Adipocyte (in vitro differentiated cells): ENCODE results near the gene SH3BP4.
"Not testable (repeated sequence)": the region's sequence is repeated elsewhere in the genome, so short reads cannot be mapped to it uniquely, and the experiment has no call there.

Experiments
- DNase-seq: peaks from one replicate; pipeline ENCODE4 v3.0.0-alpha.2; 2015; ENCODE audit warnings: low read depth
- H3K27me3 ChIP-seq: replicated peaks from 2 replicates; pipeline ENCODE4 v1.7.0; 2013; ENCODE audit warnings: mild to moderate bottlenecking, low read length, moderate library complexity; ENCODE audit not compliant: control insufficient read depth, insufficient read depth
- H3K36me3 ChIP-seq: 2 replicates; pipeline ENCODE4 v1.7.0; 2013; ENCODE audit warnings: low read length, mild to moderate bottlenecking, moderate library complexity; ENCODE audit not compliant: control insufficient read depth, insufficient read depth, severe bottlenecking
- H3K4me1 ChIP-seq: 2 replicates; pipeline ENCODE4 v1.7.0; 2013; ENCODE audit warnings: mild to moderate bottlenecking, low read length, moderate library complexity; ENCODE audit not compliant: control insufficient read depth, insufficient read depth
- H3K4me3 ChIP-seq: 2 replicates; pipeline ENCODE4 v1.7.0; 2013; ENCODE audit warnings: mild to moderate bottlenecking, low read length, moderate library complexity
- H3K9ac ChIP-seq: 2 replicates; pipeline ENCODE4 v1.7.0; 2013; ENCODE audit warnings: mild to moderate bottlenecking, low read length, moderate library complexity
- H3K9me3 ChIP-seq: 2 replicates; pipeline ENCODE4 v1.7.0; 2013; ENCODE audit warnings: mild to moderate bottlenecking, low read length, moderate library complexity; ENCODE audit not compliant: control insufficient read depth

The SH3BP4 gene

DNA sequence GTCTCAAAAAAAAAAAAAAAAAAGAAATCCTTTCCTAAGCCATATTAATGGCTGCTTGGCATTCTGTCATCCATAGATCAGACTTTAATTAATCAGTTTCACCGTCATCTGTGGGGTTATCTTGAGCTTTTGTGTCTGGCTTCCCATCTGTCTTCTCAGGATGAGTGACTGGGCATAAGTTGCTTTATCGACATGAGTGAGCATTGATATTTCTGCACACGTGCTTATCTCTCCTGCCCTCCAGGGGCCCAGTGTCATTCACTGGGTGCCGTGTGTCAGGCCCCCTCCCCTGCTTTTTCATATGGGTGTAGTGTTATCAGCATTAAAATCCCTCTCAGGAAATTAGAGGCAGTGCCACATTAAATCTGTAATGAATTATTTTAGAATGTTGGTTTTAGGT lies 65.6 kb downstream of the SH3BP4 start:
- Histone ChIP-seq H3K4me1 (peaks cover 27% of the 10 kb centered on the region), H3K9ac (no peak overlapping the region), H3K27me3 (no peaks in the 10 kb centered on the region), H3K9me3 (peaks cover 3% of the 10 kb centered on the region), H3K4me3 (no peak overlapping the region), H3K36me3 (peaks cover 4% of the 10 kb centered on the region)
- no peak for DNase-seq

DNA sequence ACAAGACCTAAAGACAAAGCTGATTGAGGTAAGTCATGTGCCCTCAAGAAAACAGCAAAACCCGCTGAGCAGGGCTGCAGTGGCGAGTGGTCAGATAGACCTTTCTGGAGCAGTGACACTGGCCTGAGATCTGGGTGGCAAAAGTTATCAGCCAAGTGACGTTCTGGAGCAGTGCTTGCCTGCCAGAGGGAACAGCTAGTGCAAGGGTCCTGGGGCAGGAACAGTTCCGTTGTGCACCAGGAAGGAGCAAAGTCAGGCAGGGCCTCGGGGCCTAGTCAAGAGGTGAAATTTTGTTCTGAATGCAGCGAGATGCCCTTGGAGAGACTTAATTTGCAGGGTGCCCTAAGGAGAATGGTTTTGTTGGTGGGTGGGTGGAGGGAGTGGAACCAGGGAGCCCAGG lies 67.0 kb downstream of the SH3BP4 start:
- no peak overlapping the region for H3K9ac ChIP-seq
- H3K4me1 ChIP-seq, result peaks cover 33% of the 10 kb centered on the region
- H3K4me3 ChIP-seq, result no peak overlapping the region
- no peaks in the 10 kb centered on the region for H3K27me3 ChIP-seq
- DNase-seq, result no peak
- peaks cover 3% of the 10 kb centered on the region for H3K9me3 ChIP-seq
- peaks cover 4% of the 10 kb centered on the region for H3K36me3 ChIP-seq

GRCh38 chr2:235020141-235020540 lies 68.3 kb downstream of the SH3BP4 start:
- H3K9me3 ChIP-seq, H3K9ac ChIP-seq, DNase-seq, H3K36me3 ChIP-seq, H3K4me3 ChIP-seq, H3K27me3 ChIP-seq: not testable (repeated sequence)
- peaks cover 39% of the 10 kb centered on the region for H3K4me1 ChIP-seq

- H3K4me1 ChIP-seq, result peaks cover 52% of the 10 kb centered on the region
- H3K4me3 ChIP-seq, result no peak overlapping the region
- H3K36me3 ChIP-seq, result no peaks in the 10 kb centered on the region
- no peaks in the 10 kb centered on the region for H3K27me3 ChIP-seq
- no peaks in the 10 kb centered on the region for H3K9me3 ChIP-seq
- peak overlapping the region; percentile 44 for H3K9ac ChIP-seq
- DNase-seq, result peak; percentile 81
These were observed 69.9 kb downstream of the SH3BP4 start for GRCh38 chr2:235021752-235022151.

- DNase-seq, result peak; percentile 53
- no peaks in the 10 kb centered on the region for H3K27me3 ChIP-seq
- H3K4me1 ChIP-seq, result peaks cover 69% of the 10 kb centered on the region
- no peaks in the 10 kb centered on the region for H3K9me3 ChIP-seq
- H3K36me3 ChIP-seq, result no peaks in the 10 kb centered on the region
- no peak overlapping the region for H3K9ac ChIP-seq
- no peak overlapping the region for H3K4me3 ChIP-seq
These were observed 72.5 kb downstream of the SH3BP4 start for GRCh38 chr2:235024191-235024860.

- DNase-seq, result no peak
- Histone ChIP-seq H3K4me3 (no peak overlapping the region), H3K4me1 (peaks cover 66% of the 10 kb centered on the region), H3K36me3 (no peaks in the 10 kb centered on the region), H3K9me3 (no peaks in the 10 kb centered on the region), H3K9ac (no peak overlapping the region), H3K27me3 (no peaks in the 10 kb centered on the region)
These were observed 73.3 kb downstream of the SH3BP4 start for GRCh38 chr2:235024931-235025773.

DNA sequence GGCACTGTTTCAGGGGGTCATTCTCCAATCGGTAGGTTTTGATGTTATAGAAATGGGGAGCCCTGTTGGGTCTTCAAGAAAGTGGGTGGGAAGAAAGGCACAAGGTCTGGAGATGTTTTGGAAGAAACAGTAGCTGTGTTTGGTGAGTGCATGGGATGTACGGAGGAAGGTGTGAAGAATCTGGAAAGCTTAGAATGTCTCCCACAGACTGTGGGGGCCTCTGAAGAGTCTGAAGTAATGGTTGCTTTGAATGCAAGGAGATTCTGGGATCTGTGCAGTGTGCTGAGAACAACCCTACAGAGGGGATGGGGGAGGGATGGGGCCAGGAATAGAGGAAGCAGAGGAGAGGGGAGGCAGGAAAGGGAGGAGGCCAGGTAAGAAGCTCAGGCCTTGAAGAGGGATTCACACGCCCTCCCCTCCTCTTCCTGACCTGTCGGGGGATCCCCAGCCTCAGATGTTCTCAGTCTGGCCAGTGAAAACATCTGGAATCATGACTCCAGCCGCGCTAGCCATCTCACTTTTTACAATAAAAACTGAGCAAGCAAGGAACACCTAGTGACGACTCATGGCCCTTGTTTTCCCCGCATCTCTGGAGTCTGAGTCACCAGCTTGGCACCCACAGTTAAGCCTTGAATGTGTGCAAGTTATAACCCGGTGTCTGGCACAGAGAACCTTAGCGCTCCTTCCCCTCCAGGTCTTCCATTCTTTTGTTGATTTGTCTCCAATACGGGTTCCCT lies 74.2 kb downstream of the SH3BP4 start:
- H3K4me3 ChIP-seq, result no peak overlapping the region
- H3K27me3 ChIP-seq, result no peaks in the 10 kb centered on the region
- H3K36me3 ChIP-seq, result no peaks in the 10 kb centered on the region
- H3K4me1 ChIP-seq, result peaks cover 58% of the 10 kb centered on the region
- H3K9me3 ChIP-seq, result no peaks in the 10 kb centered on the region
- H3K9ac ChIP-seq, result no peak overlapping the region
- peak; percentile 79 for DNase-seq

DNA sequence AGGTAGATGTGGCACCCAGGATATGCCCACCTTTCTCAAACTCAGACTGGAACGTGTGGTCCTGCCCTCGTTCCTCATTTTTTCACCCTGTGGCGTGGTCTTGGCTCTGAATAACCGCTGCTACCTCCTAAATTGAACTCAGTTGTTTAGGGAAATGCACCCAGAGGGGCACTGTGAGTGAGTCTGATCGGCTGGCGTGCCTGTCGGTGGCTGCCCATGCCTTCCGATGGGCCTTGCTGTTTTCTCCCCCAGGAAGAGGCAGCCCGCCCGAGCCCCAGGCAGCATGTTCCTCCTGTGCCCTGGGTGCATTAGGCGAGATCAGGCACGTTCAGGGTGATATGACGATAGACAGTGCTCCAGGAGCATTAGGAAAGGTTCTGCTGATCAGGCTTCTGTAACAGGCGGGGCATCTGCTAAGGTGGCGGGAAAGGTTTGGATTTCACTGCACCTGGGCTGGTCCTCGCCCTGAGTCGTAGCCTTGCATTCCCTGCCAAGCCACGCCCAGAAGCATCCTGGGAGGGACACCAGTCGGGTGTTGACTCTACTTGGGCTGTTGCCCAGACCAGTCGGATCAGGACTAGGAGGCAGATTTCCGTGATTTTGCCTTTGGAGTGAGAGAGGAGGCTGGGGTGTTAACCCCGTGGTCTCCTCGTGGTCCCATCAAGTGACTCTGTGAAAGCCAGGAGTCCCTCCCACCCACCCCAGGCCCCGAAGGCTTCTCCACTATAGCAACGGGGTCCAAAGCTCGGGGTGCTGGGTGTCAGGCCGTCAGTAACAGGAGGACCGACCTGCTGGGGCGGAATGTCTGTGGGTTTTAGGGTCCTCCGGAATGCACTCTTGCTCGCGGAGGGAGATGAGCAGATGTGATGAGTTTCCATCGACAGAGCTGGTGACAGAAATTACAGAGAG lies 75.1 kb downstream of the SH3BP4 start:
- peak; percentile 33 for DNase-seq
- peak overlapping the region; percentile 77 for H3K4me3 ChIP-seq
- H3K27me3 ChIP-seq, result no peaks in the 10 kb centered on the region
- no peaks in the 10 kb centered on the region for H3K9me3 ChIP-seq
- H3K9ac ChIP-seq, result peak overlapping the region; percentile 80
- no peaks in the 10 kb centered on the region for H3K36me3 ChIP-seq
- H3K4me1 ChIP-seq, result peaks cover 48% of the 10 kb centered on the region

DNA sequence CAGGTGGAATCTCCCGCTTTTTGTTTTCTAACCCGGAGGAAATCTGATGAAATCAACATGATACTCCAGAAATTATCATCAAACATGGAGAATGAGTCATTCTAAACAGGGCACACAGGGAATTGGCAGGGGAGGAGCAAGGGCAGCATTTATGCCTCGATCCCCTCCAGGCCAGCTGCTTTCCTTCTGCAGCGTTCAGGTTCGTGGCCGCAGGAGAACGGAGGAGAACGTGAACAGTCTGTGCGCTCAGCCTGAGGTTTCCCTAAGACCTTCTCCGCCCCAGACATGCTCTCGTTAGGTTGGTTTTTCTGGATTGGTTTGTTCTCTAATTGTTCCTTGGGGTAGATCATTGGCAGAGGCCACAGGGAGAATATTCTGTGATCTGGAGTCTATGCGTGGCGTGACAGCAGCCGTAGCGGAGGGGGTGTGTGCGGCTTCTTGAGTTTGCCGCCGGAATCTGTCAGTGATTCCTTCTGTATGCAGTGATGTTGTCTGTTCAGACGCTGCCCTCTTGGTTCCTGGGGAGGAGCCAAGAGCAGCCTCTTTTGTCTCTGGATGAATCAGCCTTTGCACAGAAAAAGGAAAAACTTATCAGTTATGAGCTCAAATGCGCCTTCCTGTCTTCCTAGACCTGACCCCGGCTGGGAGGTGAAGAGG lies 75.9 kb downstream of the SH3BP4 start:
- peaks cover 40% of the 10 kb centered on the region for H3K4me1 ChIP-seq
- H3K36me3 ChIP-seq, result peaks cover 4% of the 10 kb centered on the region
- no peaks in the 10 kb centered on the region for H3K27me3 ChIP-seq
- H3K4me3 ChIP-seq, result peak overlapping the region; percentile 77
- no peaks in the 10 kb centered on the region for H3K9me3 ChIP-seq
- DNase-seq, result peak; percentile 82
- peak overlapping the region; percentile 80 for H3K9ac ChIP-seq

DNA sequence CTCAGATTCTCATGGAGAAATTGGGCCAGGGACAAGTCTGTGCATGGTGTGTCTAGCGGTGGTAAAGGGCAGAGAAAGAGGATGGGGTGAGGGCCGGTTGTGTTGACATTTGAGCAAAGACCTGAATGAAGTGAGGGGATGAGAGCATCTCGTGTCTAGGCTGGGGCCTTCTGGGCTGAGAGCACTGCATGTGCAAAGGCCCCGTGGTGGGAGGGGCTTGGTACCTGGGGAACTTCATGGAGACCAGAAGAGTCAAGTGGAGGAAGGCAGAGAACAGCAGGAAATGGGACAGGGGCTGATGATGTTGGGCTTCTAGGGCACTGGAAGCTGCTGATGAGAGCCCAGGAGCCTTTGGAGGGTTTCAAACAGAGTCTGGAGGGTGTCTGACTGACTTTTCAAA lies 76.8 kb downstream of the SH3BP4 start:
- no peaks in the 10 kb centered on the region for H3K9me3 ChIP-seq
- H3K36me3 ChIP-seq, result peaks cover 11% of the 10 kb centered on the region
- peak overlapping the region; percentile 77 for H3K4me3 ChIP-seq
- no peak for DNase-seq
- H3K4me1 ChIP-seq, result peaks cover 37% of the 10 kb centered on the region
- H3K27me3 ChIP-seq, result no peaks in the 10 kb centered on the region
- H3K9ac ChIP-seq, result peak overlapping the region; percentile 80
